Endothelial cell of umbilical vein (primary cell): Measurements from ENCODE around the gene FBLN7. TPM values are rescaled to one million over a fixed set of nuclear protein-coding genes. Genes with fewer than 3 reads are reported as not detected.

Experiments
- BruUV-seq: library from RNA; stranded (reverse); fragments of 400-500 nt; replicated peaks from 2 replicates; lab custom pipeline; 2021; lab: Mats Ljungman, UMichigan
- CTCF ChIA-PET: fragments of 300-600, 350-600 bp; sonication (Branson Sonifier 250); formaldehyde crosslinking; loops from one replicate; lab custom pipeline; 2021; ENCODE audit warnings: antibody characterized with exemption, inconsistent platforms; lab: Charles Lee
- POLR2A ChIA-PET: fragments of 300-600, 350-600 bp; sonication (Branson Sonifier 250); formaldehyde crosslinking; loops from one replicate; lab custom pipeline; 2021; ENCODE audit warnings: antibody characterized with exemption, inconsistent platforms; lab: Charles Lee
- DNase-seq: peaks from one replicate; pipeline ENCODE4 v3.0.0-alpha.2; 2011; ENCODE audit warnings: low read depth, low spot score
- FAIRE-seq: peaks from 2 replicates; lab custom pipeline; 2011; peaks lifted over from hg19 to GRCh38; lab: Jason Lieb, UNC
- H2AFZ ChIP-seq: 2 replicates; pipeline ENCODE4 v1.6.0; 2012; ENCODE audit warnings: low read depth, low read length, control low read depth, inconsistent platforms
- H3K27ac ChIP-seq: 2 replicates; pipeline ENCODE4 v1.5.1; 2011; ENCODE audit warnings: low read depth, mild to moderate bottlenecking, control low read depth, low read length, moderate library complexity; ENCODE audit not compliant: insufficient read depth
- H3K27me3 ChIP-seq, 2 experiments: 2 replicates each; pipeline versions ENCODE4 v1.6.0 to v1.6.1; 2011; ENCODE audit warnings: low read length in 2 of 2, mixed read lengths in 1 of 2; ENCODE audit not compliant: control insufficient read depth in 2 of 2, insufficient read depth in 2 of 2
- H3K36me3 ChIP-seq, 2 experiments: 2 replicates in 1 of 2; 3 replicates in 1 of 2; pipeline ENCODE4 v1.5.1; 2011; ENCODE audit warnings: low read length in 2 of 2, mild to moderate bottlenecking in 1 of 2, moderate library complexity in 1 of 2; ENCODE audit not compliant: control insufficient read depth in 2 of 2, insufficient read depth in 2 of 2; ENCODE audit errors: extremely low read depth in 1 of 2
- H3K4me1 ChIP-seq: 3 replicates; pipeline ENCODE4 v1.5.1; 2011; ENCODE audit warnings: mild to moderate bottlenecking, low read length; ENCODE audit not compliant: control insufficient read depth, insufficient read depth; ENCODE audit errors: extremely low read depth
- H3K4me2 ChIP-seq: 2 replicates; pipeline ENCODE4 v1.6.1; 2011; ENCODE audit warnings: low read length, control low read depth, mixed read lengths; ENCODE audit not compliant: insufficient read depth
- H3K4me3 ChIP-seq, 3 experiments: fragments of 200-600 bp in 1 of 3; sonication (generic), shearing (Covaris generic) in 1 of 3; replicated peaks in 1 of 3; 2 replicates each; pipeline ENCODE4 v1.5.1; 2011 to 2016; ENCODE audit warnings: control low read depth in 3 of 3, low read length in 3 of 3, mild to moderate bottlenecking in 2 of 3, inconsistent platforms in 1 of 3, low read depth in 1 of 3, moderate library complexity in 1 of 3; ENCODE audit not compliant: insufficient read depth in 1 of 3
- H3K79me2 ChIP-seq: 2 replicates; pipeline ENCODE4 v1.6.0; 2012; ENCODE audit warnings: low read length, inconsistent platforms; ENCODE audit not compliant: control insufficient read depth, insufficient read depth
- H3K9ac ChIP-seq: replicated peaks from 2 replicates; pipeline ENCODE3; 2011; ENCODE audit warnings: low read length, control low read depth; ENCODE audit not compliant: insufficient read depth; ENCODE audit errors: extremely low read depth
- H3K9me1 ChIP-seq: replicated peaks from 3 replicates; pipeline ENCODE4 v1.6.0; 2011; ENCODE audit warnings: mild to moderate bottlenecking, low read length; ENCODE audit not compliant: control insufficient read depth, insufficient read depth; ENCODE audit errors: extremely low read depth
- H3K9me3 ChIP-seq: replicated peaks from 2 replicates; pipeline ENCODE4 v1.5.1; 2012; ENCODE audit warnings: low read length, inconsistent platforms; ENCODE audit not compliant: control insufficient read depth, insufficient read depth
- H4K20me1 ChIP-seq: replicated peaks from 2 replicates; pipeline ENCODE3; 2011; ENCODE audit warnings: mild to moderate bottlenecking, low read length; ENCODE audit not compliant: control insufficient read depth, insufficient read depth; ENCODE audit errors: extremely low read depth
- CTCF ChIP-seq, 2 donors: IDR thresholded peaks; 1 replicate in 1 of 2; 2 replicates in 1 of 2; pipeline ENCODE4 v1.5.1; 2011; ENCODE audit warnings: low read length in 2 of 2, mild to moderate bottlenecking in 2 of 2, moderate library complexity in 2 of 2, control low read depth in 1 of 2, inconsistent platforms in 1 of 2, low read depth in 1 of 2; ENCODE audit not compliant: insufficient read depth in 1 of 2; ENCODE audit errors: extremely low read depth in 1 of 2
- EZH2 ChIP-seq: IDR thresholded peaks from 2 replicates; pipeline ENCODE4 v1.6.1; 2012; ENCODE audit warnings: borderline replicate concordance, low read depth, mild to moderate bottlenecking, moderate library complexity, low read length, inconsistent platforms; ENCODE audit not compliant: severe bottlenecking
- FOS ChIP-seq: IDR thresholded peaks from 2 replicates; pipeline ENCODE4 v1.6.1; 2011; ENCODE audit warnings: mild to moderate bottlenecking, low read length, moderate library complexity, borderline replicate concordance; ENCODE audit not compliant: insufficient read depth
- GATA2 ChIP-seq: IDR thresholded peaks from 2 replicates; pipeline ENCODE4 v1.7.0; 2011; ENCODE audit warnings: low read depth, mild to moderate bottlenecking, moderate library complexity, mixed read lengths, low read length; ENCODE audit not compliant: insufficient read length, insufficient read depth
- MYC ChIP-seq: IDR thresholded peaks from one replicate; pipeline ENCODE4 v1.6.1; 2011; ENCODE audit warnings: mild to moderate bottlenecking, low read depth, low read length
- POLR2A ChIP-seq: IDR thresholded peaks from 2 replicates; pipeline ENCODE4 v1.6.1; 2012; ENCODE audit warnings: low read depth, mild to moderate bottlenecking, control low read depth, low read length
- POLR2AphosphoS5 ChIP-seq: IDR thresholded peaks from 2 replicates; pipeline ENCODE4 v1.6.1; 2012; ENCODE audit warnings: low read depth, mild to moderate bottlenecking, control low read depth, low read length, moderate library complexity; ENCODE audit not compliant: insufficient read depth
- dilution Hi-C: fragments of 300-500 bp; cut with MboI; formaldehyde crosslinking; loops from one replicate; pipeline ENCODE4 v1.15.0; 2019; ENCODE audit warnings: low sequenced_read_pairs; ENCODE audit not compliant: extremely low pct_ligation_motif_present
- intact Hi-C: fragments of 100-400 bp; cut with micrococcal nuclease; formaldehyde crosslinking; loops from one replicate; pipeline ENCODE4 v1.10.0; 2022
- polyA plus RNA-seq, 4 experiments: library from polyadenylated mRNA; depleted of rRNA in 3 of 4; stranded (reverse) in 3 of 4; unstranded in 1 of 4; fragments of >200 nt; gene quantifications; 2 replicates each; pipeline versions ENCODE4 v1.2.1 to v1.2.3, GENCODE V29; 2011 to 2012; ENCODE audit warnings: missing spikeins in 1 of 4
- total RNA-seq: library from RNA; stranded (reverse); gene quantifications from 2 replicates; pipeline ENCODE4 v1.2.3, GENCODE V29; 2021
- TF ChIP-seq, protein P1 (sequence below): IDR thresholded peaks from 2 replicates; pipeline ENCODE4 v1.6.1; 2011; ENCODE audit not compliant: insufficient read depth, insufficient read length

Gene FBLN7
- total and polyA plus RNA-seq, 2 donors (not counting 3 experiments of a cell fraction or from before 2014, with no cell fraction given) = 3.1 to 3.3 TPM

- Histone ChIP-seq H3K9me3 (no peaks in the 10 kb centered on the region), H3K27ac (no peak overlapping the region), H4K20me1 (no peaks in the 10 kb centered on the region), H2AFZ (no peak overlapping the region), H3K4me3 (no peak overlapping the region), H3K4me2 (no peak overlapping the region), H3K4me1 (peaks cover 10% of the 10 kb centered on the region), H3K9ac (no peak overlapping the region), H3K36me3 (no peaks in the 10 kb centered on the region), H3K9me1 (no peaks in the 10 kb centered on the region), H3K79me2 (no peaks in the 10 kb centered on the region), H3K27me3 (no peaks in the 10 kb centered on the region)
- CTCF ChIA-PET = interaction anchor here (0.6 kb wide), 1 partner anchor 66 kb away, joined by 3 read pairs; no protein-coding TSS in a partner anchor
- intact Hi-C loops = no loop called here
- FAIRE-seq (peak; percentile 72), DNase-seq (peak; percentile 55)
- BruUV-seq = no TSS peak
- TF ChIP-seq EZH2 (no peak), GATA2 (peak; percentile 61), MYC (peak; percentile 62), POLR2A (no peak), FOS (peak; percentile 54), CTCF (IDR thresholded peaks at IDR 0.05; ENCODE audit: extremely low read depth in 1 of 2, insufficient read depth in 1 of 2, low read depth in 1 of 2, low read length in 2 of 2) (no peak), POLR2AphosphoS5 (peak; percentile 41)
- TF ChIP-seq, protein P1, sequence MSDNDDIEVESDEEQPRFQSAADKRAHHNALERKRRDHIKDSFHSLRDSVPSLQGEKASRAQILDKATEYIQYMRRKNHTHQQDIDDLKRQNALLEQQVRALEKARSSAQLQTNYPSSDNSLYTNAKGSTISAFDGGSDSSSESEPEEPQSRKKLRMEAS = peak; percentile 43
- POLR2A ChIA-PET = no interaction called here
- dilution Hi-C loops = no loop called here
These were observed 12.3 kb downstream of the FBLN7 start for GRCh38 chr2:112150447-112150846.
